GM12878 (cell line): Measurements from ENCODE around the gene DENND1C. TPM values are rescaled to one million over a fixed set of nuclear protein-coding genes. Genes with fewer than 3 reads are reported as not detected.

ENCODE experiments used
- CHD1 ChIP-seq: IDR thresholded peaks from 2 replicates; pipeline ENCODE4 v1.6.1; 2012; ENCODE audit warnings: low read depth, low read length, improper control_type of control experiment
- CHD2 ChIP-seq: IDR thresholded peaks from 2 replicates; pipeline ENCODE4 v1.6.1; 2011; ENCODE audit warnings: low read depth, low read length, improper control_type of control experiment, borderline replicate concordance
- CTCF ChIP-seq, 3 experiments: IDR thresholded peaks in 2 of 3; conservative IDR thresholded peaks in 1 of 3; 2 replicates each; pipeline ENCODE4 v1.5.1; 2011; ENCODE audit warnings: low read depth in 3 of 3, low read length in 3 of 3, mild to moderate bottlenecking in 3 of 3, control low read depth in 2 of 3, moderate library complexity in 2 of 3, inconsistent platforms in 1 of 3, mixed read lengths in 1 of 3; ENCODE audit not compliant: control insufficient read depth in 2 of 3, insufficient read depth in 1 of 3; ENCODE audit errors: extremely low read depth in 1 of 3
- EED ChIP-seq: sonication (generic); IDR thresholded peaks from 2 replicates; pipeline ENCODE4 v1.6.1; 2016; ENCODE audit warnings: antibody characterized with exemption, low read depth
- EP300 ChIP-seq, 2 experiments: fragments of 150-350 bp in 1 of 2; IDR thresholded peaks; 2 replicates each; pipeline ENCODE4 v1.6.1; 2011 to 2012; ENCODE audit warnings: low read depth in 2 of 2, low read length in 2 of 2, borderline replicate concordance in 1 of 2, improper control_type of control experiment in 1 of 2, inconsistent platforms in 1 of 2; ENCODE audit not compliant: control insufficient read depth in 1 of 2
- HDAC2 ChIP-seq: fragments of 200-600 bp; sonication (generic); IDR thresholded peaks from 2 replicates; pipeline ENCODE4 v1.6.1; 2017
- MAX ChIP-seq: IDR thresholded peaks from 2 replicates; pipeline ENCODE4 v1.6.1; 2012; ENCODE audit warnings: low read depth, low read length, improper control_type of control experiment
- NFIC ChIP-seq: IDR thresholded peaks from 2 replicates; pipeline ENCODE4 v1.6.1; 2012; ENCODE audit warnings: low read depth, mild to moderate bottlenecking, inconsistent platforms, low read length, moderate library complexity
- PML ChIP-seq: IDR thresholded peaks from 2 replicates; pipeline ENCODE4 v1.6.1; 2012; ENCODE audit warnings: low read length, inconsistent platforms
- POLR2AphosphoS2 ChIP-seq: IDR thresholded peaks from 2 replicates; pipeline ENCODE4 v1.6.1; 2011; ENCODE audit warnings: low read depth, mild to moderate bottlenecking, low read length, improper control_type of control experiment, moderate library complexity
- SMARCA5 ChIP-seq: fragments of 450-650 bp; IDR thresholded peaks from 2 replicates; pipeline ENCODE4 v1.6.1; 2017; ENCODE audit warnings: mild to moderate bottlenecking
- ZNF24 ChIP-seq: fragments of 450-650 bp; IDR thresholded peaks from 2 replicates; pipeline ENCODE4 v1.6.1; 2017; ENCODE audit warnings: antibody characterized with exemption, mild to moderate bottlenecking
- ZNF274 ChIP-seq: IDR thresholded peaks from one replicate; pipeline ENCODE4 v1.8.0; 2011; ENCODE audit not compliant: insufficient read length, insufficient read depth
- ZNF622 ChIP-seq: fragments of 450-650 bp; IDR thresholded peaks from 2 replicates; pipeline ENCODE4 v1.6.1; 2017; ENCODE audit warnings: mild to moderate bottlenecking, inconsistent platforms
- polyA plus RNA-seq, 11 experiments: library from polyadenylated mRNA; depleted of rRNA in 4 of 11; unstranded in 6 of 11; stranded (reverse) in 5 of 11; fragments of >200 nt; fragmentation: Nextera tagmentation in 4 of 11; fragmentation: Illumina TruSeq in 1 of 11; extraction: Ambion mirVana in 4 of 11; extraction: Trizol in 1 of 11; gene quantifications; 1 replicate in 1 of 11; 2 replicates in 10 of 11; pipeline versions ENCODE4 v1.2.1 to v1.2.3, GENCODE V29; 2011 to 2016; ENCODE audit warnings: inconsistent platforms in 2 of 11, missing spikeins in 2 of 11, low read depth in 1 of 11
- total RNA-seq, 4 experiments: library from RNA; depleted of rRNA in 3 of 4; stranded (reverse); fragments of >200 nt in 3 of 4; fragmentation: Illumina TruSeq in 1 of 4; extraction: Trizol in 1 of 4; gene quantifications; 2 replicates each; pipeline versions ENCODE4 v1.2.1 to v1.2.3, GENCODE V29; 2013 to 2021
- TF ChIP-seq, protein P1 (sequence below): fragments of 450-650 bp; IDR thresholded peaks from 2 replicates; pipeline ENCODE4 v1.6.1; 2017; ENCODE audit warnings: borderline replicate concordance
- TF ChIP-seq, protein P2 (sequence below): fragments of 450-650 bp; IDR thresholded peaks from 2 replicates; pipeline ENCODE4 v1.6.1; 2018; ENCODE audit warnings: borderline replicate concordance, mild to moderate bottlenecking; ENCODE audit not compliant: partially characterized antibody
- TF ChIP-seq, protein P3 (sequence below): IDR thresholded peaks from 2 replicates; pipeline ENCODE4 v1.6.1; 2011; ENCODE audit warnings: borderline replicate concordance, low read depth, mild to moderate bottlenecking, moderate library complexity, low read length; ENCODE audit not compliant: insufficient read depth, poor library complexity, severe bottlenecking

DENND1C gene
- total and polyA plus RNA-seq, 10 of the 15 experiments (the other 5 are each of a cell fraction or from before 2014, with no cell fraction given), result 2.4 to 54.3 (median 32.7) TPM

GRCh38 chr19:6460099-6460884 is 21.3 kb downstream of the DENND1C start (continued):
- TF ChIP-seq CTCF (IDR thresholded peaks at IDR 0.05 in 2 of 3, conservative IDR thresholded peaks at IDR 0.05 in 1 of 3; ENCODE audit: control insufficient read depth in 2 of 3, extremely low read depth in 1 of 3, insufficient read depth in 1 of 3, low read depth in 3 of 3, low read length in 3 of 3) (peak; percentile 57 to 67 (median 66)), ZNF24 (0 out of 2 replicates have a peak, but pooled peaks have one; percentile 23), EED (peak; percentile 71), HDAC2 (no peak), ZNF274 (no peak), EP300 (IDR thresholded peaks at IDR 0.05; ENCODE audit: borderline replicate concordance in 1 of 2, control insufficient read depth in 1 of 2, low read depth in 2 of 2, low read length in 2 of 2) (no peak), NFIC (no peak), SMARCA5 (peak; percentile 73), PML (no peak), ZNF622 (no peak), CHD1 (0 out of 2 replicates have a peak, but pooled peaks have one; percentile 50), CHD2 (peak; percentile 30; the same call in 1 of the 2 replicates), POLR2AphosphoS2 (0 out of 2 replicates have a peak, but pooled peaks have one; percentile 72), MAX (no peak)
- TF ChIP-seq, protein P1, sequence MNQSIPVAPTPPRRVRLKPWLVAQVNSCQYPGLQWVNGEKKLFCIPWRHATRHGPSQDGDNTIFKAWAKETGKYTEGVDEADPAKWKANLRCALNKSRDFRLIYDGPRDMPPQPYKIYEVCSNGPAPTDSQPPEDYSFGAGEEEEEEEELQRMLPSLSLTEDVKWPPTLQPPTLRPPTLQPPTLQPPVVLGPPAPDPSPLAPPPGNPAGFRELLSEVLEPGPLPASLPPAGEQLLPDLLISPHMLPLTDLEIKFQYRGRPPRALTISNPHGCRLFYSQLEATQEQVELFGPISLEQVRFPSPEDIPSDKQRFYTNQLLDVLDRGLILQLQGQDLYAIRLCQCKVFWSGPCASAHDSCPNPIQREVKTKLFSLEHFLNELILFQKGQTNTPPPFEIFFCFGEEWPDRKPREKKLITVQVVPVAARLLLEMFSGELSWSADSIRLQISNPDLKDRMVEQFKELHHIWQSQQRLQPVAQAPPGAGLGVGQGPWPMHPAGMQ, result no peak
- TF ChIP-seq, protein P2, sequence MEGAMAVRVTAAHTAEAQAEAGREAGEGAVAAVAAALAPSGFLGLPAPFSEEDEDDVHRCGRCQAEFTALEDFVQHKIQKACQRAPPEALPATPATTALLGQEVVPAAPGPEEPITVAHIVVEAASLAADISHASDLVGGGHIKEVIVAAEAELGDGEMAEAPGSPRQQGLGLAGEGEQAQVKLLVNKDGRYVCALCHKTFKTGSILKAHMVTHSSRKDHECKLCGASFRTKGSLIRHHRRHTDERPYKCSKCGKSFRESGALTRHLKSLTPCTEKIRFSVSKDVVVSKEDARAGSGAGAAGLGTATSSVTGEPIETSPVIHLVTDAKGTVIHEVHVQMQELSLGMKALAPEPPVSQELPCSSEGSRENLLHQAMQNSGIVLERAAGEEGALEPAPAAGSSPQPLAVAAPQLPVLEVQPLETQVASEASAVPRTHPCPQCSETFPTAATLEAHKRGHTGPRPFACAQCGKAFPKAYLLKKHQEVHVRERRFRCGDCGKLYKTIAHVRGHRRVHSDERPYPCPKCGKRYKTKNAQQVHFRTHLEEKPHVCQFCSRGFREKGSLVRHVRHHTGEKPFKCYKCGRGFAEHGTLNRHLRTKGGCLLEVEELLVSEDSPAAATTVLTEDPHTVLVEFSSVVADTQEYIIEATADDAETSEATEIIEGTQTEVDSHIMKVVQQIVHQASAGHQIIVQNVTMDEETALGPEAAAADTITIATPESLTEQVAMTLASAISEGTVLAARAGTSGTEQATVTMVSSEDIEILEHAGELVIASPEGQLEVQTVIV, result peak; percentile 35
- TF ChIP-seq, protein P3, sequence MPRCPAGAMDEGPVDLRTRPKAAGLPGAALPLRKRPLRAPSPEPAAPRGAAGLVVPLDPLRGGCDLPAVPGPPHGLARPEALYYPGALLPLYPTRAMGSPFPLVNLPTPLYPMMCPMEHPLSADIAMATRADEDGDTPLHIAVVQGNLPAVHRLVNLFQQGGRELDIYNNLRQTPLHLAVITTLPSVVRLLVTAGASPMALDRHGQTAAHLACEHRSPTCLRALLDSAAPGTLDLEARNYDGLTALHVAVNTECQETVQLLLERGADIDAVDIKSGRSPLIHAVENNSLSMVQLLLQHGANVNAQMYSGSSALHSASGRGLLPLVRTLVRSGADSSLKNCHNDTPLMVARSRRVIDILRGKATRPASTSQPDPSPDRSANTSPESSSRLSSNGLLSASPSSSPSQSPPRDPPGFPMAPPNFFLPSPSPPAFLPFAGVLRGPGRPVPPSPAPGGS, result no peak
